ENCODE data around the gene HAPSTR1.
"Not testable (repeated sequence)": the region's sequence is repeated elsewhere in the genome, so short reads cannot be mapped to it uniquely, and the experiment has no call there.

Gene HAPSTR1

GRCh38 chr16:9081843-9082242, 9.6 kb upstream of the HAPSTR1 start:
- DNase-seq (ENCODE audit: low read depth), result no peak
- TF ChIP-seq CTCF (IDR thresholded peaks at IDR 0.05; ENCODE audit: low read depth, low read length, missing control alignments), result no peak
- no peak overlapping the region for H3K4me3 ChIP-seq (ENCODE audit: low read depth, low read length)

DNA sequence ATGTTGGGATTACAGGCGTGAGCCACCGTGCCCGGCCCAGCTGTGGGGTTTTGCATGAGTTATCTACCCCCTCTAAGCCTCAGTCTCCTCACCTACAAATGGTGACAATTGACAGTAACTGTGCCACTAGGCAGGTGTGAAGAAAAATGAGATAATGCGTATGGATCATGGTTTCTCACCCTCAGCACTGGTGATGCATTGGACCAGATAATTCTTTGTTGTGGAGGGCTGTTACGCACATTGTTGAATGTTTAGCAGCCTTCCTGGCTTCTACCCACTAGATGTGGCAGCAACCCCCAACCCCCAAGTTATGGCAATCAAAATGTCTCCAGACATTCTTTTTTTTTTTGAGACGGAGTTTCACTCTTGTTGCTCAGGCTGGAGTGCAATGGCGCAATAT, 9.0 kb upstream of the HAPSTR1 start:
- no peak for DNase-seq (ENCODE audit: low read depth)
- TF ChIP-seq CTCF (IDR thresholded peaks at IDR 0.05; ENCODE audit: low read depth, low read length, missing control alignments), result no peak
- no peak overlapping the region for H3K4me3 ChIP-seq (ENCODE audit: low read depth, low read length)

DNA sequence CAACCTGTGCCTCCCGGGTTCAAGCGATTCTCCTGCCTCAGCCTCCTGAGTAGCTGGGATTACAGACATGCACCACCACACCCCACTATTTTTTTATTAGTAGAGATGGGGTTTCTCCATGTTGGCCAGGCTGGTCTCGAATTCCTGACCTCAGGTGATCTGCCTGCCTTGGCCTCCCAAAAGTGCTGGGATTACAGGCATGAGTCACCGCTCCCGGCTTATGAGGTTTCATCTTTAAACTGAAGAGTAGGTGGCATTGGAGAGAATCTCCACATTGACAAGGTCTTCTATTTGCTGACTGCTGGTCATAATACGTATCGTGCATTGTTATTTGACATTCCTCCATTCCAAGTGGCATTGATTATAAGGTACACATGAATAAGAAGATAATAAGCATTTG, 3.7 kb upstream of the HAPSTR1 start:
- DNase-seq (ENCODE audit: low read depth); H3K4me3 ChIP-seq (ENCODE audit: low read depth, low read length): not testable (repeated sequence)

GRCh38 chr16:9088848-9089247, 2.6 kb upstream of the HAPSTR1 start:
- H3K4me3 ChIP-seq (ENCODE audit: low read depth, low read length), result no peak overlapping the region
- TF ChIP-seq CTCF (IDR thresholded peaks at IDR 0.05; ENCODE audit: low read depth, low read length, missing control alignments), result no peak
- no peak for DNase-seq (ENCODE audit: low read depth)

DNA sequence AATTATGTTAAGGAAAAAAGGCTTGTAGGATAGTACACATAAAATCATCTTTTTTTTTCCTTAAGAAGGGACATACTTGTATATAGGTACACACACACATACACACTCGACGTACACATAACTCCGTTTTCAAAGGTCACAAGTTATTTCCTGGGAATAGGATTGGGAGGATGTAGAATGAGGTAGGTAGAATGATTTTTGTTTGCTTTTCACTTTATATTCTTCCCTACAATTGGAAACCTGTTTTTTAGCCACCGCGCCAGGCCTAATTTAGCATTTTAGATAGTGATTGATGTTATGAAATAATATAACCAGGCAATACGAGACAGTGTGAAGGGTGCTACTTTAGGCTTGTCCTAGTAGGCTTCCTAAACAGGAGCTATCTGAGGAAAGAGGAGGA, 1.8 kb upstream of the HAPSTR1 start:
- peak overlapping the region; percentile 73 for H3K4me3 ChIP-seq (ENCODE audit: low read depth, low read length)
- TF ChIP-seq CTCF (IDR thresholded peaks at IDR 0.05; ENCODE audit: low read depth, low read length, missing control alignments), result no peak
- no peak for DNase-seq (ENCODE audit: low read depth)

DNA sequence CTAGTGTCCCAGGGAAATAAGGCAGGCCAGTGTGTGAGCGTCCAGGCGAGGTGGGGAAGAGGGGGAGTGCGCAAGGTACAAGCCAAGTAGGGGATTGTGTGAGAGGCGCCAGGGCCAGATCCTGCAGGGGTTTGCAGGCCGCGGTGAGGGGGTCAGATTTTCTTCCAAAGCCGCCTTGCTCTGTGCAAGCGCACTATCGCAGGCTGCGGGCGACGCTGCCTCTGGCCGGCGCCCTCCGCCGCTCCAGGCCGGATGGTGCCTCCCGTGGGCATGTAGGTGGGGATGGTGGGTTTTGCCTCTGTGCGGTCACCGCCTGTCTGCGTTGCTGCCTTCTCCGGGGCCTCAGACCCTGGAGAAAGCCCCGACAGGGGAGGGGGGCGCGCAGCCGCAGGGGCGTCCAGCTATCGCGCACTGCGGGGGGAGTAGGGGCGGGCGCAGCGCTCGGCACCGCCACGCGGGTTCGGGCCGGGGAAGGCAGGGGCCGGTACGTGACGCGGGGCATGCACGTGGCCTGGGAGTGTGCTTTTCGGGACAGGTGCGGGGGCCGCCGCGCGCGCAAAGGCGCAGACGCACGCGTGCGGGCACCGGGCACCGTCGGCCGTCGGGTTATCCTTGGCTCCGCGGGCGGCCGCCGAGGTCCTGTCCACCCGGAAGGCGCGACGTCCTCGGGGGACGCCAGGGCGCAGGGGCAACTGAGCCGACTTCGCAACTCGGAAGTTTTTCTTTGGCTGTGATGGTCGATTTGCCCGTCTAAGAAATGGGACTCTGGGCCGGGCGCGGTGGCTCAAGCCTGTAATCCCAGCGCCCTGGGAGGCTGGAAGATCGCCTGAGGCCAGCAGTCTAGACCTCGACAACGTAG, 1.1 kb upstream of the HAPSTR1 start:
- H3K4me3 ChIP-seq (ENCODE audit: low read depth, low read length), result peak overlapping the region; percentile 73
- TF ChIP-seq CTCF (IDR thresholded peaks at IDR 0.05; ENCODE audit: low read depth, low read length, missing control alignments), result no peak
- no peak for DNase-seq (ENCODE audit: low read depth)

- no peak for TF ChIP-seq CTCF (IDR thresholded peaks at IDR 0.05; ENCODE audit: low read depth, low read length, missing control alignments)
- peak overlapping the region; percentile 59 for H3K4me3 ChIP-seq (ENCODE audit: low read depth, low read length)
- DNase-seq (ENCODE audit: low read depth), result no peak
Observed at GRCh38 chr16:9091867-9092281, 430 bp downstream of the HAPSTR1 start.

All from GM12864 (cell line).